ENCODE measurements around the gene EPB41L1. TPM values are rescaled to one million over a fixed set of nuclear protein-coding genes. Genes with fewer than 3 reads are reported as not detected.

EPB41L1 gene
- total RNA-seq, 1 experiment from 2014 or later, result 8.6 TPM

GRCh38 chr20:36128463-36129159 lies 25.9 kb upstream of the EPB41L1 start:
- CTCF ChIA-PET, result no interaction called here
- BruUV-seq (replicated peaks), result no TSS peak
- H3K4me1 ChIP-seq (ENCODE audit: control insufficient read depth, insufficient read depth, low read length), result no peaks in the 10 kb centered on the region
- no peak overlapping the region for H3K27ac ChIP-seq (ENCODE audit: low read length)
- no peaks in the 10 kb centered on the region for H3K36me3 ChIP-seq (ENCODE audit: control insufficient read depth, insufficient read depth, low read length)
- DNase-seq (ENCODE audit: low read depth, low spot score) (peak; percentile 32), ATAC-seq (peak; percentile 48; the same call in 1 of the 2 replicates)
- in situ Hi-C loops (cut with HindIII; ENCODE audit: low pct_unique_long_range_greater_than_20kb, low sequenced_read_pairs), result no loop called here
- H3K9me3 ChIP-seq (ENCODE audit: control insufficient read depth, insufficient read depth, low read depth, low read length), result no peaks in the 10 kb centered on the region
- H3K27me3 ChIP-seq (ENCODE audit: control insufficient read depth, insufficient read depth, low read length), result no peaks in the 10 kb centered on the region
- TF ChIP-seq REST (IDR thresholded peaks at IDR 0.05; ENCODE audit: insufficient read depth in 1 of 2, low read depth in 2 of 2, low read length in 1 of 2) (no peak), SIN3A (IDR thresholded peaks at IDR 0.05; ENCODE audit: borderline replicate concordance, insufficient read depth, low read depth, low read length) (no peak), TCF7L2 (IDR thresholded peaks at IDR 0.05; ENCODE audit: low read depth, low read length) (no peak), CTCF (IDR thresholded peaks at IDR 0.05) (no peak), POLR2AphosphoS5 (IDR thresholded peaks at IDR 0.05; ENCODE audit: low read depth, low read length) (no peak)
- POLR2A ChIA-PET, result no interaction called here
- H3K4me3 ChIP-seq (ENCODE audit: low read depth in 2 of 2, low read length in 2 of 2), result no peak overlapping the region
- intact Hi-C loops (cut with micrococcal nuclease; ENCODE audit: unreplicated experiment), result no loop called here

- no peaks in the 10 kb centered on the region for H3K4me1 ChIP-seq (ENCODE audit: control insufficient read depth, insufficient read depth, low read length)
- no peak overlapping the region for H3K27ac ChIP-seq (ENCODE audit: low read length)
- POLR2A ChIA-PET, result no interaction called here
- no peaks in the 10 kb centered on the region for H3K36me3 ChIP-seq (ENCODE audit: control insufficient read depth, insufficient read depth, low read length)
- intact Hi-C loops (cut with micrococcal nuclease; ENCODE audit: unreplicated experiment) (no loop called here), in situ Hi-C loops (cut with HindIII; ENCODE audit: low pct_unique_long_range_greater_than_20kb, low sequenced_read_pairs) (no loop called here)
- no peak for TF ChIP-seq SIN3A (IDR thresholded peaks at IDR 0.05; ENCODE audit: borderline replicate concordance, insufficient read depth, low read depth, low read length)
- TF ChIP-seq POLR2AphosphoS5 (IDR thresholded peaks at IDR 0.05; ENCODE audit: low read depth, low read length), result no peak
- no peak for TF ChIP-seq TCF7L2 (IDR thresholded peaks at IDR 0.05; ENCODE audit: low read depth, low read length)
- TF ChIP-seq CTCF (IDR thresholded peaks at IDR 0.05), result no peak
- TF ChIP-seq REST (IDR thresholded peaks at IDR 0.05; ENCODE audit: insufficient read depth in 1 of 2, low read depth in 2 of 2, low read length in 1 of 2), result no peak
- no peak for DNase-seq (ENCODE audit: low read depth, low spot score)
- CTCF ChIA-PET, result no interaction called here
- no peak overlapping the region for H3K4me3 ChIP-seq (ENCODE audit: low read depth in 2 of 2, low read length in 2 of 2)
- no peaks in the 10 kb centered on the region for H3K27me3 ChIP-seq (ENCODE audit: control insufficient read depth, insufficient read depth, low read length)
- BruUV-seq (replicated peaks), result no TSS peak
- no peaks in the 10 kb centered on the region for H3K9me3 ChIP-seq (ENCODE audit: control insufficient read depth, insufficient read depth, low read depth, low read length)
- ATAC-seq, result no peak
These were observed 25.4 kb upstream of the EPB41L1 start for GRCh38 chr20:36129160-36129543.

Data from Panc1 (cell line).